ENCODE results near the gene DPH2.

The DPH2 gene

DNA sequence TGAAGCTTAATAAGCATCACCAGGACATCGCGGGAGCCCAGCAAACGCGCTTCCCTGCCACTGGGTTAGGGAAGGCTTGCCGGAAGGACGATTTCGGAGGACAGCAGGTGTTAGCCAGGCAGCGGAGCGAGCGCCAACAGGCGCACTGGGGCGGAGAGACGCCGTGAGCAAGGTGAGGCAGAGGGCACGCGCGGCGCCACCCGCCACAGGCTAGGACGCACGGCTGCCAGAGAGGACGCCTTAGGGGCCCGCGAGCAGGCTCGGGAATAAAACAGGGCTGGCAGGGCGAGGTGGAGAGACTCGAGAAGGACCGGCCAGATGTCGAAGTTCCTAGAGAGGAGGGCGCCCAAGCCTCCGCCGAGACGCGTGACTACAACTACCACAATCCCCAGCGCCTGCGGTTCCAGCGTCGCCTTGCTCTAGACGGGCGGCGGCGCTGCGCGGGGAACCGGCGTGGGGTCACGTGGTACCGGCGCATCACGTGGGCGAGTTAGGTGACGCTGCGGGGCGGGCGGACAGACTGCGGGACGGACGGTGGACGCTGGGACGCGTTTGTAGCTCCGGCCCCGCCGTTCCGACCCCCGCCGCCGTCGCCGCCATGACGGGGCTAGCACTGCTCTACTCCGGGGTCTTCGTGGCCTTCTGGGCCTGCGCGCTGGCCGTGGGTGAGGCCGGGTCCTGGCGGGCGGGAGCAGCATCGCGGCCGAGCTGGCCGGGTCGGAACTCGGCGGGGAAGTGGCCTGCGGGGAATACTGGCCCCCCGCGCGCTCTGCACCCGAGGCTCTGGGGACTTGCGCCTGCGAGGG is 4.8 kb downstream of the DPH2 start, which contains the start of gene ATP6V0B:
Gene ATP6V0B (plus strand): TSS at position 518 of the 806 bp plus-strand sequence. CDS start 81 bp downstream, at position 599.
- DNase-seq (ENCODE audit: low read depth) = peak; percentile 93
- no peak for TF ChIP-seq CTCF (IDR thresholded peaks at IDR 0.05; ENCODE audit: low read length, missing control alignments)

GRCh38 chr1:43975249-43975961 is 5.6 kb downstream of the DPH2 start:
- peak; percentile 25 for DNase-seq (ENCODE audit: low read depth)
- no peak for TF ChIP-seq CTCF (IDR thresholded peaks at IDR 0.05; ENCODE audit: low read length, missing control alignments)
- peak overlapping the region; percentile 90 for H3K4me3 ChIP-seq (replicated peaks; ENCODE audit: low read depth, low read length)

More for the DNA sequence above, 4.8 kb downstream of the DPH2 start, which contains the start of gene ATP6V0B:
- H3K4me3 ChIP-seq (replicated peaks; ENCODE audit: low read depth, low read length) = peak within 1 kb of the TSS; percentile 90

DNA sequence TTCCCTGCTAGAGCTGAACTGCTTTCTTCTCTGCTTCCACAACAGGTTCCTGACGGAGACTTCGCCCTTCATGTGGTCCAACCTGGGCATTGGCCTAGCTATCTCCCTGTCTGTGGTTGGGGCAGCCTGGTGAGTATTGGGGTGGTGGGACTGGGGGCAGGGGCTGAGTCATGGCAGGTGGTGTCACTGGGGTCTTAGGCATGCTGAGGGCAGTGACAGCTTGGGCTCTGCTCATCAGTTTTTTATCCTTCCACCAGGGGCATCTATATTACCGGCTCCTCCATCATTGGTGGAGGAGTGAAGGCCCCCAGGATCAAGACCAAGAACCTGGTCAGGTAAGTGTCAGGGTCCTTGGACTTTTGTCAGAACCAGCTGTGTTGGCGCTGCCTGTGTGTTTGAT is 6.2 kb downstream of the DPH2 start:
- no peak for TF ChIP-seq CTCF (IDR thresholded peaks at IDR 0.05; ENCODE audit: low read length, missing control alignments)
- DNase-seq (ENCODE audit: low read depth) = no peak

DNA sequence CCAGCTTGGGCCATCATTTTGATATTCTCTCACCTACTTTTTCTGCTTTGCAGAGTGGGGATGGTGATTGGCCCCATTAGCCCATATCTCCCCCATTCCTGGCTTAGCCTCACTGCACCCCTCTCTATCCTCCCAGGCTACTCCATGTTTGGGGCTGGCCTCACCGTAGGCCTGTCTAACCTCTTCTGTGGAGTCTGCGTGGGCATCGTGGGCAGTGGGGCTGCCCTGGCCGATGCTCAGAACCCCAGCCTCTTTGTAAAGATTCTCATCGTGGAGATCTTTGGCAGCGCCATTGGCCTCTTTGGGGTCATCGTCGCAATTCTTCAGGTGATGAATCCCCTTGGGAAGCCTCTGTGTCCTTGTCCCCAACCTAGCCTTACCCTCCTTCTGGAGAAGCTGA is 7.1 kb downstream of the DPH2 start:
- no peak for TF ChIP-seq CTCF (IDR thresholded peaks at IDR 0.05; ENCODE audit: low read length, missing control alignments)
- no peak for DNase-seq (ENCODE audit: low read depth)
- no peak overlapping the region for H3K4me3 ChIP-seq (replicated peaks; ENCODE audit: low read depth, low read length)

More for the DNA sequence above, 6.2 kb downstream of the DPH2 start:
- H3K4me3 ChIP-seq (replicated peaks; ENCODE audit: low read depth, low read length) = peak overlapping the region; percentile 90

DNA sequence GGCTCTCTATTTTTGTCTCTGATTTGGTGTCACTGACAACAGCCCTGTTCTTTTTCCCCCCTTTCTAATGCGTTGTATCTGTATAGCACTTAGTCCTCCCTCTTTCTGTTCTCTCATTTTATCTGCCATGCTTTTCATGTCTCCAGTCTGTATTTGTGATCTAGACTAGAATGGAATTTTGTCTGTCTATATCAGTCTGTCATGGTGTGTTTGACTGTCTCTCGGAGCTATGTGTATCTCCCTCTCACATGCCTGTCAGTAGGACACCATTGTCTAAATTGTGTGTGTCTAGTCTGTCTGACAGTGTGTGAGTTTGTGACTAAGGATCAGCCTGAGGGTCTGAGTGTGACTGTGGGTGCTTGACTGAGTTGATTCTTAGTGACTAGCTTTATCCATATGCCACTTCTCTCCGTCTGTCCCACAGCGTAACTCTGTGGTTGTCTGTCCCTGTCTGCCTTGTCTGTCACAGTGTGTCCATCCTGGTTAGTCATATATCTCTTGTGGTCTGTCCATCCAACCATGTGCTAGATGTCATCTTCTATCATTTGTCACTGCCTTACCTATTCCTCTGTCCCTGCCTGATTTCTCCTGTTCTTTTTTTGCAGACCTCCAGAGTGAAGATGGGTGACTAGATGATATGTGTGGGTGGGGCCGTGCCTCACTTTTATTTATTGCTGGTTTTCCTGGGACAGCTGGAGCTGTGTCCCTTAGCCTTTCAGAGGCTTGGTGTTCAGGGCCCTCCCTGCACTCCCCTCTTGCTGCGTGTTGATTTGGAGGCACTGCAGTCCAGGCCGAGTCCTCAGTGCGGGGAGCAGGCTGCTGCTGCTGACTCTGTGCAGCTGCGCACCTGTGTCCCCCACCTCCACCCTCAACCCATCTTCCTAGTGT is 7.8 kb downstream of the DPH2 start:
- no peak for TF ChIP-seq CTCF (IDR thresholded peaks at IDR 0.05; ENCODE audit: low read length, missing control alignments)
- no peak for DNase-seq (ENCODE audit: low read depth)
- no peak overlapping the region for H3K4me3 ChIP-seq (replicated peaks; ENCODE audit: low read depth, low read length)

DNA sequence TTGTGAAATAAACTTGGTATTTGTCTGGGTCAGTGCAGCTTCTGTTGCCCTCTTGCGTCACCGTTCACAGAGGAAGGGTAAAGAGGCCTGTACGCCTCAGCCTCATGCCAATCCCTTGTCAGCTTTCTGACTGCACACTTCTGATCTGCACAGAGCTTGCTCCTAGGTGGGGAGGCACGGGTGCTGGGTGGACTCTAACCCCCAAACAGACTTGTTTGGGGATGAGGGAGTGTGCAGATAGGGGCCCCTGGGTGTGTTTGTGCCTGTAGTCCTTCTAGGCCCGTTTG is 8.4 kb downstream of the DPH2 start:
- no peak for DNase-seq (ENCODE audit: low read depth)
- TF ChIP-seq CTCF (IDR thresholded peaks at IDR 0.05; ENCODE audit: low read length, missing control alignments) = no peak
- H3K4me3 ChIP-seq (replicated peaks; ENCODE audit: low read depth, low read length) = no peak overlapping the region
